NCI-H1417 (cell line): Measurements from ENCODE around the gene KTI12.
A peak's percentile ranks its signal among the peaks of the same experiment; 100 is the strongest.
"Not testable (repeated sequence)": the region's sequence is repeated elsewhere in the genome, so short reads cannot be mapped to it uniquely, and the experiment has no call there.

Source experiments
- DNase-seq, 3 experiments: peaks; one replicate each; lab custom pipeline; 2025; lab: John Stamatoyannopoulos, UW

Gene KTI12

GRCh38 chr1:52033190-52034049 is at the start of gene KTI12:
TSS of gene KTI12 (minus strand) at chr1:52033810. CDS start at chr1:52033761, 49 bp downstream.
- peak; percentile 87 to 96 (median 91) for DNase-seq

- no peak for DNase-seq
Observed at GRCh38 chr1:52080014-52080415, 46.4 kb upstream of the KTI12 start.

GRCh38 chr1:52077277-52077676 is 43.7 kb upstream of the KTI12 start:
- not testable (repeated sequence) for DNase-seq

- no peak for DNase-seq
Observed at GRCh38 chr1:52072291-52072690, 38.7 kb upstream of the KTI12 start.

- DNase-seq: no peak
Observed at GRCh38 chr1:52070704-52071103, 37.1 kb upstream of the KTI12 start.

- no peak for DNase-seq
Observed at GRCh38 chr1:52063192-52063591, 29.6 kb upstream of the KTI12 start.

GRCh38 chr1:52060822-52061221 is 27.2 kb upstream of the KTI12 start:
- DNase-seq: no peak

GRCh38 chr1:52059888-52060287 is 26.3 kb upstream of the KTI12 start:
- DNase-seq: no peak

- DNase-seq: no peak
Observed at GRCh38 chr1:52059321-52059720, 25.7 kb upstream of the KTI12 start.

GRCh38 chr1:52057876-52058415 is 24.3 kb upstream of the KTI12 start:
- DNase-seq: no peak

GRCh38 chr1:52057255-52057654 is 23.6 kb upstream of the KTI12 start:
- no peak for DNase-seq

- DNase-seq: no peak
Observed at GRCh38 chr1:52056937-52057231, 23.3 kb upstream of the KTI12 start.

- peak; percentile 95 to 97 (median 96) for DNase-seq
Observed at GRCh38 chr1:52056163-52056936, 22.7 kb upstream of the KTI12 start, which contains the start of gene BTF3L4. TSS of gene BTF3L4 (plus strand) at chr1:52056295. CDS start at chr1:52059848, 3,553 bp downstream.

GRCh38 chr1:52055866-52056162 is 22.2 kb upstream of the KTI12 start:
- DNase-seq: no peak

GRCh38 chr1:52055066-52055865 is 21.7 kb upstream of the KTI12 start, which contains the start of gene TXNDC12:
TSS of gene TXNDC12 (minus strand) at chr1:52055191. CDS start at chr1:52055096, 95 bp downstream.
- peak; percentile 85 to 94 (median 90) for DNase-seq

- peak in 1 of 3 experiments; percentile 24 for DNase-seq
Observed at GRCh38 chr1:52054496-52055065, 21.0 kb upstream of the KTI12 start.

GRCh38 chr1:52053862-52054261 is 20.3 kb upstream of the KTI12 start:
- DNase-seq: no peak

GRCh38 chr1:52049337-52049736 is 15.7 kb upstream of the KTI12 start:
- DNase-seq: not testable (repeated sequence)

GRCh38 chr1:52045666-52046195 is 12.1 kb upstream of the KTI12 start:
- not testable (repeated sequence) for DNase-seq

- DNase-seq: no peak
Observed at GRCh38 chr1:52045236-52045635, 11.6 kb upstream of the KTI12 start.

- no peak for DNase-seq
Observed at GRCh38 chr1:52041551-52042185, 8.1 kb upstream of the KTI12 start.
